WTC11 (cell line): Measurements from ENCODE around the gene SLC22A15. TPM values are rescaled to one million over a fixed set of nuclear protein-coding genes. Genes with fewer than 3 reads are reported as not detected.

Source experiments
- ATAC-seq: fragments of 200-7000 bp; cut with Tn5 transposase; 2 replicates; pipeline ENCODE4 v1.10.0; 2021; ENCODE audit warnings: mild to moderate bottlenecking, moderate library complexity
- CTCF ChIA-PET: fragments of 300-600 bp; sonication (Branson Sonifier 250); formaldehyde crosslinking; loops from one replicate; lab custom pipeline; 2021; ENCODE audit warnings: antibody characterized with exemption; lab: Charles Lee
- POLR2A ChIA-PET: fragments of 350-600 bp; sonication (Branson Sonifier 250); formaldehyde crosslinking; loops from one replicate; lab custom pipeline; 2021; ENCODE audit warnings: antibody characterized with exemption; lab: Charles Lee
- DNase-seq: peaks from one replicate; pipeline ENCODE4 v3.0.0; 2021; ENCODE audit warnings: low spot score
- H3K27ac Mint-ChIP-seq: 2 replicates; pipeline ENCODE4 v1.8.0; 2021; ENCODE audit warnings: mixed read lengths
- H3K27me3 Mint-ChIP-seq: 2 replicates; pipeline ENCODE4 v1.8.0; 2021; ENCODE audit warnings: low read depth, mild to moderate bottlenecking, moderate library complexity, mixed read lengths
- H3K36me3 Mint-ChIP-seq: 2 replicates; pipeline ENCODE4 v1.8.0; 2021; ENCODE audit warnings: mixed read lengths
- H3K4me1 Mint-ChIP-seq: 2 replicates; pipeline ENCODE4 v1.8.0; 2022; ENCODE audit warnings: mixed read lengths
- H3K4me3 Mint-ChIP-seq: 2 replicates; pipeline ENCODE4 v1.8.0; 2021; ENCODE audit warnings: mild to moderate bottlenecking, moderate library complexity, mixed read lengths
- H3K9me3 Mint-ChIP-seq: 2 replicates; pipeline ENCODE4 v1.8.0; 2021; ENCODE audit warnings: mixed read lengths
- AFF4 ChIP-seq: sonication (generic); formaldehyde crosslinking; IDR thresholded peaks from 2 replicates; pipeline ENCODE4 v1.8.1; 2023; ENCODE audit warnings: mild to moderate bottlenecking, missing genetic modification reagents, borderline replicate concordance
- ATF2 ChIP-seq: sonication (generic); formaldehyde crosslinking; IDR thresholded peaks from 2 replicates; pipeline ENCODE4 v1.8.1; 2022; ENCODE audit warnings: low read depth, missing genetic modification reagents, borderline replicate concordance
- CBFB ChIP-seq: sonication (generic); formaldehyde crosslinking; IDR thresholded peaks from 2 replicates; pipeline ENCODE4 v1.8.1; 2022; ENCODE audit warnings: mild to moderate bottlenecking, low read depth, missing genetic modification reagents
- E2F5 ChIP-seq: sonication (generic); formaldehyde crosslinking; IDR thresholded peaks from 2 replicates; pipeline ENCODE4 v1.8.1; 2022; ENCODE audit warnings: mild to moderate bottlenecking, moderate library complexity, missing genetic modification reagents
- FOXK1 ChIP-seq: sonication (generic); formaldehyde crosslinking; IDR thresholded peaks from 2 replicates; pipeline ENCODE4 v1.8.0; 2022; ENCODE audit warnings: mild to moderate bottlenecking, moderate library complexity, missing genetic modification reagents
- GTF2I ChIP-seq: fragments of 250-450 bp; sonication (Bioruptor Pico); conservative IDR thresholded peaks from 2 replicates; pipeline ENCODE4 v1.4.0; 2021; ENCODE audit warnings: mild to moderate bottlenecking
- NFATC4 ChIP-seq: fragments of 250-450 bp; sonication (Bioruptor Pico); IDR thresholded peaks from 2 replicates; pipeline ENCODE4 v1.9.0; 2021; ENCODE audit warnings: mild to moderate bottlenecking
- NFE2L1 ChIP-seq: sonication (generic); formaldehyde crosslinking; IDR thresholded peaks from 2 replicates; pipeline ENCODE4 v1.8.1; 2023; ENCODE audit warnings: missing genetic modification reagents
- OVOL2 ChIP-seq: fragments of 250-450 bp; sonication (Bioruptor Pico); IDR thresholded peaks from 2 replicates; pipeline ENCODE4 v1.9.0; 2021; ENCODE audit warnings: mild to moderate bottlenecking, borderline replicate concordance
- PREB ChIP-seq: sonication (generic); formaldehyde crosslinking; IDR thresholded peaks from 2 replicates; pipeline ENCODE4 v1.8.1; 2022; ENCODE audit warnings: mild to moderate bottlenecking, missing genetic modification reagents, moderate library complexity, borderline replicate concordance
- PRRX2 ChIP-seq: fragments of 250-450 bp; sonication (Bioruptor Pico); IDR thresholded peaks from 2 replicates; pipeline ENCODE4 v1.8.0; 2021; ENCODE audit warnings: mild to moderate bottlenecking
- STAT6 ChIP-seq: sonication (generic); formaldehyde crosslinking; conservative IDR thresholded peaks from 2 replicates; pipeline ENCODE4 v1.8.1; 2023; ENCODE audit warnings: mild to moderate bottlenecking, low read depth, missing genetic modification reagents, moderate library complexity
- TCF7 ChIP-seq: sonication (generic); formaldehyde crosslinking; IDR thresholded peaks from 2 replicates; pipeline ENCODE4 v1.8.0; 2022; ENCODE audit warnings: mild to moderate bottlenecking, low read depth, missing genetic modification reagents, moderate library complexity
- TEAD4 ChIP-seq: sonication (generic); formaldehyde crosslinking; IDR thresholded peaks from 2 replicates; pipeline ENCODE4 v1.8.0; 2022; ENCODE audit warnings: mild to moderate bottlenecking, missing genetic modification reagents
- ZMAT4 ChIP-seq: fragments of 250-450 bp; sonication (Bioruptor Pico); IDR thresholded peaks from 2 replicates; pipeline ENCODE4 v1.9.0; 2021; ENCODE audit warnings: mild to moderate bottlenecking
- ZNF121 ChIP-seq: sonication (generic); formaldehyde crosslinking; IDR thresholded peaks from 2 replicates; pipeline ENCODE4 v1.8.0; 2023; ENCODE audit warnings: missing genetic modification reagents
- ZNF232 ChIP-seq: sonication (generic); formaldehyde crosslinking; IDR thresholded peaks from 2 replicates; pipeline ENCODE4 v1.8.0; 2022; ENCODE audit warnings: mild to moderate bottlenecking, missing genetic modification reagents
- ZNF281 ChIP-seq: sonication (generic); formaldehyde crosslinking; IDR thresholded peaks from 2 replicates; pipeline ENCODE4 v1.8.0; 2023; ENCODE audit warnings: mild to moderate bottlenecking, missing genetic modification reagents
- ZNF425 ChIP-seq: fragments of 250-450 bp; sonication (Bioruptor Pico); conservative IDR thresholded peaks from 2 replicates; pipeline ENCODE4 v1.9.0; 2021; ENCODE audit warnings: mild to moderate bottlenecking
- total RNA-seq: library from RNA; stranded (reverse); gene quantifications from 3 replicates; pipeline ENCODE4 v1.2.3, GENCODE V29; 2021

SLC22A15 gene
- total RNA-seq, 1 experiment from 2014 or later, result 4.5 TPM

- no peak for DNase-seq
- no peaks in the 10 kb centered on the region for H3K27me3 Mint-ChIP-seq
- ChIA-PET CTCF (no interaction called here), POLR2A (no interaction called here)
- H3K4me3 Mint-ChIP-seq, result no peak overlapping the region
- no peak for ATAC-seq
- no peak for TF ChIP-seq TEAD4 (CRISPR knock-in tag)
- TF ChIP-seq STAT6 (CRISPR knock-in tag), result no peak
- no peak for TF ChIP-seq ZNF281 (CRISPR knock-in tag)
- no peak for TF ChIP-seq PRRX2
- TF ChIP-seq ZMAT4 (CRISPR knock-in tag), result no peak
- TF ChIP-seq OVOL2 (CRISPR knock-in tag), result no peak
- TF ChIP-seq ZNF232 (CRISPR knock-in tag), result no peak
- TF ChIP-seq, all 79 proteins: peak for 0
- H3K27ac Mint-ChIP-seq, result no peak overlapping the region
- no peaks in the 10 kb centered on the region for H3K9me3 Mint-ChIP-seq
- no peaks in the 10 kb centered on the region for H3K36me3 Mint-ChIP-seq
- H3K4me1 Mint-ChIP-seq, result peaks cover 61% of the 10 kb centered on the region
Observed at GRCh38 chr1:115927971-115928370, 48.3 kb upstream of the SLC22A15 start.

- H3K27me3 Mint-ChIP-seq, result no peaks in the 10 kb centered on the region
- ATAC-seq (no peak), DNase-seq (no peak)
- no peak overlapping the region for H3K4me3 Mint-ChIP-seq
- no peaks in the 10 kb centered on the region for H3K36me3 Mint-ChIP-seq
- POLR2A ChIA-PET, result no interaction called here
- no peak overlapping the region for H3K27ac Mint-ChIP-seq
- CTCF ChIA-PET, result no interaction called here
- peaks cover 42% of the 10 kb centered on the region for H3K4me1 Mint-ChIP-seq
- peaks cover 4% of the 10 kb centered on the region for H3K9me3 Mint-ChIP-seq
- TF ChIP-seq TCF7 (CRISPR knock-in tag) (no peak), E2F5 (CRISPR knock-in tag) (no peak), CBFB (CRISPR knock-in tag) (no peak), ZNF121 (CRISPR knock-in tag) (no peak), NFATC4 (CRISPR knock-in tag) (no peak), FOXK1 (no peak), ZNF425 (CRISPR knock-in tag) (no peak), GTF2I (CRISPR knock-in tag) (no peak), NFE2L1 (CRISPR knock-in tag) (no peak), AFF4 (CRISPR knock-in tag) (no peak), ATF2 (CRISPR knock-in tag) (no peak), PREB (CRISPR knock-in tag) (no peak)
Observed at GRCh38 chr1:115929881-115930280, 46.4 kb upstream of the SLC22A15 start.
